GM13976 (cell line): ENCODE data around the gene CRTAC1.

ENCODE experiments used
- DNase-seq: peaks from one replicate; pipeline ENCODE4 v3.0.0; 2012; ENCODE audit warnings: low spot score
- CTCF ChIP-seq: IDR thresholded peaks from 2 replicates; pipeline ENCODE4 v1.5.1; 2012; ENCODE audit warnings: borderline replicate concordance, mild to moderate bottlenecking; ENCODE audit not compliant: insufficient read depth; ENCODE audit errors: extremely low read depth, missing control alignments, control extremely low read depth
- in situ Hi-C: fragments of 300-500 bp; cut with MboI; formaldehyde crosslinking; loops from one replicate; pipeline ENCODE4 v1.12.0; 2022; ENCODE audit warnings: low sequenced_read_pairs, mixed read lengths, inconsistent platforms; ENCODE audit not compliant: unreplicated experiment

CRTAC1 gene

GRCh38 chr10:97827702-97828291 is 202.6 kb downstream of the CRTAC1 start:
- no peak for TF ChIP-seq CTCF
- in situ Hi-C loops: no loop called here
- DNase-seq: no peak

GRCh38 chr10:97826892-97827291 is 203.5 kb downstream of the CRTAC1 start:
- DNase-seq: no peak
- in situ Hi-C loops: no loop called here
- TF ChIP-seq CTCF: no peak

- in situ Hi-C loops: no loop called here
- no peak for TF ChIP-seq CTCF
- DNase-seq: no peak
Observed at GRCh38 chr10:97825020-97825760, 205.2 kb downstream of the CRTAC1 start.

- no peak for TF ChIP-seq CTCF
- DNase-seq: no peak
- in situ Hi-C loops: no loop called here
Observed at GRCh38 chr10:97823734-97824133, 206.7 kb downstream of the CRTAC1 start.

- in situ Hi-C loops: no loop called here
- TF ChIP-seq CTCF: no peak
- DNase-seq: no peak
Observed at GRCh38 chr10:97822261-97822687, 208.1 kb downstream of the CRTAC1 start.

GRCh38 chr10:97821308-97822038 is 208.9 kb downstream of the CRTAC1 start:
- TF ChIP-seq CTCF: no peak
- in situ Hi-C loops: no loop called here
- DNase-seq: no peak
